SK-N-SH (cell line): ENCODE results near the gene DDX52.

Experiments
- ELF1 ChIP-seq: IDR thresholded peaks from 2 replicates; pipeline ENCODE4 v1.4.0; 2012
- EZH2phosphoT487 ChIP-seq: fragments of 200-600 bp; sonication (generic); IDR thresholded peaks from 2 replicates; pipeline ENCODE4 v1.6.1; 2017; ENCODE audit warnings: low read depth, mixed run types, mild to moderate bottlenecking, antibody characterized with exemption, moderate library complexity, borderline replicate concordance
- MXI1 ChIP-seq: IDR thresholded peaks from 2 replicates; pipeline ENCODE4 v1.6.1; 2012; ENCODE audit warnings: mild to moderate bottlenecking, low read depth, low read length, improper control_type of control experiment
- NFIC ChIP-seq: IDR thresholded peaks from 2 replicates; pipeline ENCODE4 v1.4.0; 2012; ENCODE audit warnings: borderline replicate concordance
- POLR2AphosphoS5 ChIP-seq: IDR thresholded peaks from 2 replicates; pipeline ENCODE4 v1.6.1; 2012; ENCODE audit warnings: low read depth, low read length
- RFX5 ChIP-seq: IDR thresholded peaks from 2 replicates; pipeline ENCODE4 v1.6.1; 2012; ENCODE audit warnings: mild to moderate bottlenecking, improper control_type of control experiment, low read length
- TF ChIP-seq, protein P1 (sequence below): fragments of 200-600 bp; sonication (generic); IDR thresholded peaks from 2 replicates; pipeline ENCODE4 v1.6.1; 2017; ENCODE audit warnings: antibody characterized with exemption, mild to moderate bottlenecking, moderate library complexity
- TF ChIP-seq, protein P2 (sequence below): fragments of 150-350 bp; IDR thresholded peaks from 2 replicates; pipeline ENCODE4 v1.6.1; 2017; ENCODE audit warnings: antibody characterized with exemption, low read length, low read depth, borderline replicate concordance

DNA sequence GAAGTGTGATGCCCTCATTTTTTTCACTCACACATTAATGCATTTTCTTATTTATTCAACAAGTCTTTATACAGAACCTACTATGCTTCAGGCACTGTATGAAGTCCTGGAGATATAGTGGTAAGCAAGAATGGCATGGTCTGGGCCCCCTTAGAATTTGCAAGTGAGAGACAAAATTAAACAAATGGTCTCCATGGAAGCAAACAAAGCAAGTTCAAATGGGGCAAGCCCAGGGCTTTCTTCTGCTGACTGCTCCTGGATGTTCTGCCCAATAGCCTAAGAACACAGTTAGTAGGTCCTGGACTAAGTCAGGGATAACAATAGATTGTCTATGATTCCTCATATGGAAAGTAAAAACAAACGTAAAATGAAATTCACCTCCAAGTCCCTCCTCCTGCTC is 31.3 kb upstream of the DDX52 start:
- TF ChIP-seq, protein P1, sequence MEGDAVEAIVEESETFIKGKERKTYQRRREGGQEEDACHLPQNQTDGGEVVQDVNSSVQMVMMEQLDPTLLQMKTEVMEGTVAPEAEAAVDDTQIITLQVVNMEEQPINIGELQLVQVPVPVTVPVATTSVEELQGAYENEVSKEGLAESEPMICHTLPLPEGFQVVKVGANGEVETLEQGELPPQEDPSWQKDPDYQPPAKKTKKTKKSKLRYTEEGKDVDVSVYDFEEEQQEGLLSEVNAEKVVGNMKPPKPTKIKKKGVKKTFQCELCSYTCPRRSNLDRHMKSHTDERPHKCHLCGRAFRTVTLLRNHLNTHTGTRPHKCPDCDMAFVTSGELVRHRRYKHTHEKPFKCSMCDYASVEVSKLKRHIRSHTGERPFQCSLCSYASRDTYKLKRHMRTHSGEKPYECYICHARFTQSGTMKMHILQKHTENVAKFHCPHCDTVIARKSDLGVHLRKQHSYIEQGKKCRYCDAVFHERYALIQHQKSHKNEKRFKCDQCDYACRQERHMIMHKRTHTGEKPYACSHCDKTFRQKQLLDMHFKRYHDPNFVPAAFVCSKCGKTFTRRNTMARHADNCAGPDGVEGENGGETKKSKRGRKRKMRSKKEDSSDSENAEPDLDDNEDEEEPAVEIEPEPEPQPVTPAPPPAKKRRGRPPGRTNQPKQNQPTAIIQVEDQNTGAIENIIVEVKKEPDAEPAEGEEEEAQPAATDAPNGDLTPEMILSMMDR: no peak
- TF ChIP-seq EZH2phosphoT487: no peak
- no peak for TF ChIP-seq MXI1
- no peak for TF ChIP-seq ELF1
- no peak for TF ChIP-seq NFIC
- TF ChIP-seq POLR2AphosphoS5: no peak
- TF ChIP-seq, protein P2, sequence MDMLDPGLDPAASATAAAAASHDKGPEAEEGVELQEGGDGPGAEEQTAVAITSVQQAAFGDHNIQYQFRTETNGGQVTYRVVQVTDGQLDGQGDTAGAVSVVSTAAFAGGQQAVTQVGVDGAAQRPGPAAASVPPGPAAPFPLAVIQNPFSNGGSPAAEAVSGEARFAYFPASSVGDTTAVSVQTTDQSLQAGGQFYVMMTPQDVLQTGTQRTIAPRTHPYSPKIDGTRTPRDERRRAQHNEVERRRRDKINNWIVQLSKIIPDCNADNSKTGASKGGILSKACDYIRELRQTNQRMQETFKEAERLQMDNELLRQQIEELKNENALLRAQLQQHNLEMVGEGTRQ: no peak
- TF ChIP-seq RFX5: no peak
